Stimulated activated CD8-positive, alpha-beta memory T cell treated with anti-CD3 and anti-CD28 coated beads, Interleukin-12 subunit alpha, Interleukin-12 subunit beta, amount 100 ng/mL, for 24 hours (primary cell): ENCODE measurements around the gene SELENOK.
"Not testable (repeated sequence)": the region's sequence is repeated elsewhere in the genome, so short reads cannot be mapped to it uniquely, and the experiment has no call there.

ENCODE experiments used
- DNase-seq: peaks from one replicate; pipeline ENCODE4 v3.0.0-alpha.2; 2020; ENCODE audit errors: extremely low read depth

The SELENOK gene

GRCh38 chr3:53891497-53892285, at the start of gene SELENOK:
TSS of gene SELENOK (minus strand) at chr3:53891859.
- DNase-seq: peak; percentile 95

GRCh38 chr3:53941184-53941583, 49.5 kb upstream of the SELENOK start:
- DNase-seq: no peak

- no peak for DNase-seq
Observed at GRCh38 chr3:53940623-53941022, 49.0 kb upstream of the SELENOK start.

GRCh38 chr3:53939813-53940212, 48.2 kb upstream of the SELENOK start:
- DNase-seq: no peak

GRCh38 chr3:53939086-53939582, 47.5 kb upstream of the SELENOK start:
- DNase-seq: no peak

GRCh38 chr3:53938645-53939044, 47.0 kb upstream of the SELENOK start:
- no peak for DNase-seq

GRCh38 chr3:53936347-53936746, 44.7 kb upstream of the SELENOK start:
- DNase-seq: no peak

GRCh38 chr3:53935283-53935901, 43.7 kb upstream of the SELENOK start:
- DNase-seq: no peak

- DNase-seq: not testable (repeated sequence)
Observed at GRCh38 chr3:53927208-53927872, 35.7 kb upstream of the SELENOK start.

- no peak for DNase-seq
Observed at GRCh38 chr3:53921296-53921695, 29.6 kb upstream of the SELENOK start.

GRCh38 chr3:53919741-53920140, 28.1 kb upstream of the SELENOK start:
- DNase-seq: no peak

- DNase-seq: no peak
Observed at GRCh38 chr3:53913401-53913800, 21.7 kb upstream of the SELENOK start.

- DNase-seq: no peak
Observed at GRCh38 chr3:53902711-53903110, 11.1 kb upstream of the SELENOK start.

GRCh38 chr3:53902067-53902466, 10.4 kb upstream of the SELENOK start:
- no peak for DNase-seq

- DNase-seq: no peak
Observed at GRCh38 chr3:53900666-53901331, 9.1 kb upstream of the SELENOK start.

- DNase-seq: no peak
Observed at GRCh38 chr3:53899750-53900149, 8.1 kb upstream of the SELENOK start.

GRCh38 chr3:53892286-53892637, 603 bp upstream of the SELENOK start:
- DNase-seq: no peak

- DNase-seq: no peak
Observed at GRCh38 chr3:53890726-53891475, 758 bp downstream of the SELENOK start.

GRCh38 chr3:53888232-53888631, 3.4 kb downstream of the SELENOK start:
- DNase-seq: no peak

GRCh38 chr3:53887446-53887845, 4.2 kb downstream of the SELENOK start:
- no peak for DNase-seq

- DNase-seq: no peak
Observed at GRCh38 chr3:53885239-53885638, 6.4 kb downstream of the SELENOK start.

GRCh38 chr3:53884623-53885022, 7.0 kb downstream of the SELENOK start:
- no peak for DNase-seq
